Ishikawa (cell line): ENCODE measurements around the gene JARID2.

Experiments used
- CEBPB ChIP-seq: IDR thresholded peaks from 2 replicates; pipeline ENCODE4 v1.6.1; 2012
- CREB1 ChIP-seq: IDR thresholded peaks from 2 replicates; pipeline ENCODE4 v1.6.1; 2012; ENCODE audit warnings: low read depth
- EGR1 ChIP-seq: IDR thresholded peaks from 2 replicates; pipeline ENCODE4 v1.6.1; 2012
- EP300 ChIP-seq: IDR thresholded peaks from 2 replicates; pipeline ENCODE4 v1.6.1; 2012; ENCODE audit warnings: borderline replicate concordance
- FOXM1 ChIP-seq: IDR thresholded peaks from 2 replicates; pipeline ENCODE4 v1.6.1; 2012; ENCODE audit warnings: low read depth, borderline replicate concordance
- MAX ChIP-seq: IDR thresholded peaks from 2 replicates; pipeline ENCODE4 v1.6.1; 2012
- NFIC ChIP-seq: IDR thresholded peaks from 2 replicates; pipeline ENCODE4 v1.6.1; 2012
- RAD21 ChIP-seq: IDR thresholded peaks from 2 replicates; pipeline ENCODE4 v1.6.1; 2012; ENCODE audit warnings: low read depth
- TAF1 ChIP-seq: IDR thresholded peaks from 2 replicates; pipeline ENCODE4 v1.6.1; 2012; ENCODE audit warnings: low read depth, mild to moderate bottlenecking
- TCF12 ChIP-seq: IDR thresholded peaks from 2 replicates; pipeline ENCODE4 v1.6.1; 2012; ENCODE audit warnings: low read depth
- TEAD4 ChIP-seq: IDR thresholded peaks from 2 replicates; pipeline ENCODE4 v1.6.1; 2012
- USF1 ChIP-seq: IDR thresholded peaks from 2 replicates; pipeline ENCODE4 v1.6.1; 2012
- YY1 ChIP-seq: IDR thresholded peaks from 2 replicates; pipeline ENCODE4 v1.6.1; 2012; ENCODE audit warnings: low read depth
- ZBTB7A ChIP-seq: IDR thresholded peaks from 2 replicates; pipeline ENCODE4 v1.6.1; 2012; ENCODE audit warnings: low read depth
- TF ChIP-seq, protein P1 (sequence below): IDR thresholded peaks from 2 replicates; pipeline ENCODE4 v1.6.1; 2012; ENCODE audit warnings: low read depth, mild to moderate bottlenecking

JARID2 gene

DNA sequence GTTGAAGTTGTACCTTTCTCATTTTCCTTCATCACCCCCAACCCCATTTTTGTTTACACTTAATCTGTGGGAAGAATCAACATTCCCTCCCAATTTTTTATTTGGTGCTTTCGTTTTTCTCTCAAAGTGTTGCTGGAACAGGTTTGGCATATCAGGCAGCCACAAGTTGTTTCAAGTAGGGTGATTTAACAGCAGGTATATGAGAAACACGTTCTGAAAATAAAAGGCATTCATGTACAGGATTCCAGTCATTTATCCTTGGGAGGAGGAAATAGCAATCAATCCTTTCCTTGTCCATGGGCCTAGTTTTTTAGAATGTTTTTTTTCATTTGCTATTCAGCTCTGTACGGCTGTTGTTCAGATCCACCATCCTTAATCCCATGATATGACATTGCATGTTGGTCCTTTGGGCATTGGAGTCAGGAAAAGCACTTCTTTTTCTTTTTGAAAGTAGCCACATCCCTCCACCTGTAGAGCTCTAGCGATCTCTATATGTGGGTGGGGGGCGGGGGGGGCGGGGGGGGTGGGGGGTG, 120.2 kb downstream of the JARID2 start:
- TF ChIP-seq TCF12 (no peak), CREB1 (no peak), RAD21 (no peak), TEAD4 (no peak), NFIC (no peak), TAF1 (no peak), USF1 (no peak), YY1 (no peak), MAX (no peak), EGR1 (no peak), ZBTB7A (no peak), EP300 (no peak), FOXM1 (no peak), CEBPB (no peak)
- TF ChIP-seq, protein P1, sequence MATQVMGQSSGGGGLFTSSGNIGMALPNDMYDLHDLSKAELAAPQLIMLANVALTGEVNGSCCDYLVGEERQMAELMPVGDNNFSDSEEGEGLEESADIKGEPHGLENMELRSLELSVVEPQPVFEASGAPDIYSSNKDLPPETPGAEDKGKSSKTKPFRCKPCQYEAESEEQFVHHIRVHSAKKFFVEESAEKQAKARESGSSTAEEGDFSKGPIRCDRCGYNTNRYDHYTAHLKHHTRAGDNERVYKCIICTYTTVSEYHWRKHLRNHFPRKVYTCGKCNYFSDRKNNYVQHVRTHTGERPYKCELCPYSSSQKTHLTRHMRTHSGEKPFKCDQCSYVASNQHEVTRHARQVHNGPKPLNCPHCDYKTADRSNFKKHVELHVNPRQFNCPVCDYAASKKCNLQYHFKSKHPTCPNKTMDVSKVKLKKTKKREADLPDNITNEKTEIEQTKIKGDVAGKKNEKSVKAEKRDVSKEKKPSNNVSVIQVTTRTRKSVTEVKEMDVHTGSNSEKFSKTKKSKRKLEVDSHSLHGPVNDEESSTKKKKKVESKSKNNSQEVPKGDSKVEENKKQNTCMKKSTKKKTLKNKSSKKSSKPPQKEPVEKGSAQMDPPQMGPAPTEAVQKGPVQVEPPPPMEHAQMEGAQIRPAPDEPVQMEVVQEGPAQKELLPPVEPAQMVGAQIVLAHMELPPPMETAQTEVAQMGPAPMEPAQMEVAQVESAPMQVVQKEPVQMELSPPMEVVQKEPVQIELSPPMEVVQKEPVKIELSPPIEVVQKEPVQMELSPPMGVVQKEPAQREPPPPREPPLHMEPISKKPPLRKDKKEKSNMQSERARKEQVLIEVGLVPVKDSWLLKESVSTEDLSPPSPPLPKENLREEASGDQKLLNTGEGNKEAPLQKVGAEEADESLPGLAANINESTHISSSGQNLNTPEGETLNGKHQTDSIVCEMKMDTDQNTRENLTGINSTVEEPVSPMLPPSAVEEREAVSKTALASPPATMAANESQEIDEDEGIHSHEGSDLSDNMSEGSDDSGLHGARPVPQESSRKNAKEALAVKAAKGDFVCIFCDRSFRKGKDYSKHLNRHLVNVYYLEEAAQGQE: no peak

DNA sequence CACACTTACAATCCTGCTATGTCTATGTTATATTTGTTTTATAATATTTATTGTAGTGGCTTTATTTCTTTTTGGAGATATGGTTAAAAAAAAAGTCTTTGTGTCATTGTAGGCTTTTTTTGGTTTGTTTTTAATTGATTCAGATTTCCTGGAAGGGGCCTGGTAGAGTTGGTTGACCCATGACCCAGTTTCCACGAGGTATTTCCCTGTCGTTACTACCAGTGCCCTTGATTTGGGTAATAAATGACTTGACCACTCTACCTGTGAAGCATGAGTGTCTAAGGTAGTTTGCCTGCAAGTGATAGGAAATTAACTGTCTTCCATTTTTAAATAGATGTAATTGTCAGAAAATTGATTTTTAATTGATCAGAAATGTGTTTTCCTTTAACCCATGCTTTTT, 121.0 kb downstream of the JARID2 start:
- no peak for TF ChIP-seq RAD21
- no peak for TF ChIP-seq USF1
- no peak for TF ChIP-seq FOXM1
- no peak for TF ChIP-seq TAF1
- no peak for TF ChIP-seq EGR1
- TF ChIP-seq, protein P1: no peak
- TF ChIP-seq NFIC: no peak
- TF ChIP-seq CEBPB: no peak
- no peak for TF ChIP-seq EP300
- TF ChIP-seq TEAD4: no peak
- TF ChIP-seq TCF12: no peak
- TF ChIP-seq YY1: no peak
- no peak for TF ChIP-seq MAX

- no peak for TF ChIP-seq USF1
- no peak for TF ChIP-seq RAD21
- no peak for TF ChIP-seq EP300
- TF ChIP-seq TCF12: no peak
- no peak for TF ChIP-seq CEBPB
- TF ChIP-seq, protein P1: no peak
- no peak for TF ChIP-seq YY1
- TF ChIP-seq MAX: no peak
- TF ChIP-seq CREB1: no peak
Observed at GRCh38 chr6:15368186-15368585, 122.3 kb downstream of the JARID2 start.

- TF ChIP-seq NFIC (no peak), EP300 (no peak), MAX (no peak), YY1 (no peak), FOXM1 (no peak), CEBPB (no peak)
Observed at GRCh38 chr6:15368873-15369272, 123.0 kb downstream of the JARID2 start.
